ENCODE results near the gene USP3.
"Not testable (repeated sequence)": the region's sequence is repeated elsewhere in the genome, so short reads cannot be mapped to it uniquely, and the experiment has no call there.

USP3 gene

DNA sequence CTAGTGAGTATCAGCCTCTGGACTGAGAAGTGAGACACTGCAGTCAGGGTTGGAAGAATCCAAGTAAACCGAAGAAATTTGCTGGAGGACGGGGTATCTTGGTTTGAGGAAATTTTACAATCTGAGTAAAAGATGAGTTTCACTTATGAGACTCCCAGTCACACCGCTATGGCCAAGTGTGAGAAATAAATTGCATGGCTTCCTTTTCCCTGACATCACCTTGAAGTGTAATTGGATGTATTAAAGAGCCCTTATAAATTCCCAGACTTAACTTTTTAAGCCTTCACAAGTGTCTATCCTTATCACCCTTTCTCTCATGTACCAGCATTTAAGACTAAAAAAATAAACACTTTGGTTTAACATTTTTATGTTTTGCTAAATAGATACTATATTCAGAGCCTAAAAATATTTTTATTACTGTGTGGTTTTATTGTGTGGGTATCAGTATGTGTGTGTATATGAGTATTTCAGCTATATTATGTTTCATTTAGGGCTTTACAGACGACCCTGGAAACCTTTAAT, 23.8 kb downstream of the USP3 start:
- H3K4me3 ChIP-seq (ENCODE audit: low read length), result no peak overlapping the region
- no peak for DNase-seq (ENCODE audit: low read depth, low spot score)

DNA sequence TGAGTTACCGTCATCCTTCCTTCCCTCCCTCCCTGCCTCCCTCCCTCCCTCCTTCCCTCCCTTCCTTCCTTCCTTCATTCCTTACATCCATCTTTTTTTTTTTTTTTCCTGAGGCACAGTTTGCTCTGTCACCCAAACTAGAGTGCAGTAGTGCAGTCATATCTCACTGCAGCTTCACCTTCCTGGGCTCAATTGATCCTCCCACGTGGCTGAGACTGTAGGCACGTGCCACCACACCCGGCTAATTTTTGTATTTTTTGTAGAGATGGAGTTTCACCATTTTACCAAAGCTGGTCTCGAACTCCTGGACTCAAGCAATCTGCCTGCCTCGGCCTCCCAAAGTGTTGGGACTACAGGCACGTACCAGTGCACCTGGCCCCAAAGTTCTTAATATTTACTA, 25.8 kb downstream of the USP3 start:
- no peak for DNase-seq (ENCODE audit: low read depth, low spot score)
- no peak overlapping the region for H3K4me3 ChIP-seq (ENCODE audit: low read length)

DNA sequence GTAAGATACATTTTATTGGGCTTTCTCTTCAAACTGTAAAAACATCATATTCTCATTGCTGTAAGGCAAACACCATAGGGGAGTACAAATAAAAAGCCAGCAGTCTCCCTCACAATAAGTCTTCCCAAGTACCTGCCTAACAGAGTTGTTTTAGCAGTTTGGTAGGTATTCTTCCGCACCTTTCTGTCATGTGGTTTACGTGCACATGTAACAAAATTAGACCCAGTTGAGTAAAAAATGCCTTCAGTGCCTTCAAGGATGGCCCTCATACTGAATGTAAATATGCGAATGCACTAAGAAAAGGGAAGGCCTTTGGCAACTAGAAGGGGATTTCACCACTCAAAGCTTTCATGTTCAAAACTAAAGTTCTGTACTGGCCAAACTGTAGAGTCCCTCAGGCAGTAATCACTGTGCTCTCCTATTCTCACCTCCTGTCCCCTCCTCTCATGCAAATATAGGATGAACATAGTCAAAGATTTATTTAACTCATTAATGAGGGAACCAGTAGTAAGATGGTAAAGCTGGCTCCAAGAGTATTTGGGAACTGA, 26.4 kb downstream of the USP3 start:
- DNase-seq (ENCODE audit: low read depth, low spot score), result no peak
- no peak overlapping the region for H3K4me3 ChIP-seq (ENCODE audit: low read length)

DNA sequence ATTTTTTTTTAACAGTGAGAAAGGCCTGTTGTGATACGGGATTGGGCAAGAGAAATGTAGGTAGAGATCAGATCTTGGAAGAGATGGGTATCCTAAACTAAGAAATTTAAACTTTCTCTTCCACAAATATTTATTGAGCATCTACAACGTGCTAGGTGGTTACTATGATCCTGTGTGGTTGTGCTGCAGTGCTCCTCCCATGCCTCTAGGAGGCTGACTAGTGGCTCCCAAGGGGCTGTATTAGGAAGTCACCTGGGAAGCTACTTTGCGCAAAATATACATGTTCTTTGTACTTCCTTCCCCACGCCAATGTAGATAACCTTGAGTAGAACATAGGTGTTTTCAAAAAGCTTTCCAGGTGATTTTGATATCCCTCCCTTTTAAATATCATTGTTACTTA, 27.2 kb downstream of the USP3 start:
- H3K4me3 ChIP-seq (ENCODE audit: low read length), result no peak overlapping the region
- no peak for DNase-seq (ENCODE audit: low read depth, low spot score)

DNA sequence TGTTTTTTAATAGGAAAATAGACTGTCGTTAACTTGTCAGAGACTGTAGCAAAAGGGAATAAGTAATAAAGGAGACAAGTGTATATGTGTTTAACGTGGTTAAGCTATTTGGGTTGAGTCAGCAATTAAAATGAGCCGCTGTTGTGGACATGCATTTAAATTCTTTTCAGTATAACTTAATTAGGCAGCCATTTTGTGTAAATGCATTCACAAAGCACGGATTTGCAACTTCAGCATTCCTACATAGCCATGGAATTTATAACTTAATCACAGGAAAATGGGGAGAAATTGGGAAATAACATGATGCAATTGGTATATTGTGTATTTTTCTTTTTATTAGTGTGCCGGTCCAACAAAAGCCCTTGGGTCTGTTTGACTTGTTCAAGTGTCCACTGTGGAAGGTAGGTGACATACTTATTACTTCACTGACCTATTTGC, 27.9 kb downstream of the USP3 start:
- DNase-seq (ENCODE audit: low read depth, low spot score), result no peak
- no peak overlapping the region for H3K4me3 ChIP-seq (ENCODE audit: low read length)

DNA sequence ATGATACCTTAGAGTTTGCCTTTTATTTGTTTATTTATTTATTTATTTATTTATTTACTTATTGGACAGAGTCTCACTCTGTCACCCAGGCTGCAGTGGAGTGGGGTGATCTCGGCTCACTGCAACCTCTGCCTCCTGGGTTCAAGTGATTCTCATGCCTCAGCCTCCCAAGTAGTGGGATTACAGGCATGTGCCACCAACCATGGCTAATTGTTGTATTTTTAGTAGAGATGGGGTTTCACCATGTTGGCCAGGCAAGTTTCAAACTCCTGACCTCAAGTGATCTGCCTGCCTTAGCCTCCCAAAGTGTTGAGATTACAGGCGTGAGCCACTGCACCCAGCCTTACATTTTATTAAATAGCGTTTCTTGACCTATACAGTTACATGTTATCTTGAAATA, 30.5 kb downstream of the USP3 start:
- DNase-seq (ENCODE audit: low read depth, low spot score); H3K4me3 ChIP-seq (ENCODE audit: low read length): not testable (repeated sequence)

DNA sequence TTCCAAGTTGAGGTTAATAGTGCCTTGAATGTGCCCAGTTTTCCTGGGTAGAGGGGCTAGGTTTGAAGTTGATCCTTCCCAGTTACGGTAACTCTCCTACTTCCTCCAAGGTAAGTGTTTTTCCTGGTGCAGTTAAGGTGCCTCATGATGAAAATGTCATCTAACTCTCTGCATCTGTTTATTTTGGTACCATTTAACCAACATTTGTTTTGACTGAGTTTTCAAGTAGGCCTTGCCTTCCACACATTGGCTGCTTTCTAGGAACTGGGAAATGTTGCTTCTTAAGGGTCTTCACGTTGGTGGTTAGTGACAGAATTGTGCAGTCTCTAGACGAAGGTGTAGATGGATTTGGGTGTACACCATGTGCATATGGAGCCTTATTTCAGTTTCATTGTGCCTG, 31.3 kb downstream of the USP3 start:
- no peak overlapping the region for H3K4me3 ChIP-seq (ENCODE audit: low read length)
- no peak for DNase-seq (ENCODE audit: low read depth, low spot score)

DNA sequence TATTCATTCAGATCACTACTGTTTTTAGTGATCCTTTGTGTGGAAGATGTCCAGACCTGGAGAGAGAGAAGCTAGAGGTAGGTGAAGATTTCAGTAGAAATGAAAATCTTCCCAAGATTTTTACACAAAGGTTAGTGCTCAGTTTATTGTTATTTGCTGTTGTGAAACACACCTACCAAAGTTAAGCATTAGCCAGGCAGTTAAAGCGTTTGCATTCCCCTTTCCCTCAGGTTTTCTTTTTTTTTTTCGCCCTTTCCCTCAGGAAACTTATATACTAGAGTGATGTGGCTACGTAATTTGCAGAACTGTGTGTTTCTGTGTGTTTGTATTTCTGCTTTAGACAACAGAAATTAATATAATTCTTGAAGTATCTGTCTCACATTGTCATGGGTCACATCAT, 34.5 kb downstream of the USP3 start:
- H3K4me3 ChIP-seq (ENCODE audit: low read length), result no peak overlapping the region
- no peak for DNase-seq (ENCODE audit: low read depth, low spot score)

DNA sequence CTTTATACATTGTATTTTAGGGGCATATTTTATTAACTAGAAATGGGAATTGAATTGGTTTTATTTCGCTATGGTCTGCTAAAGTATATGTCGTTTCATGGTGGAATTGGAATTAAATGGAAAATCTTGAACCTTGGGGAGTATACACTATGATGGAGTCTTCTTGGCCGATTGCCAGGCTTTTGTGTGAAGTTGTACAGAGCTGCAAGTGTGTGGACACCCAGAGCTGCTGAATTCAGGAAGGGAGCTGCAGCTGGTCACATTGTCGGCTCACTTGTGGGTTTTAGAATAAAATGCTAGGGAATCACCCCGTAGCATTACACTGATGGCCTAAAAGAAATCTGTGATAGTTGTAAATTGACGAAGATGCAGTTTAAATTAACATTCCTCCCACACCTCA, 35.1 kb downstream of the USP3 start:
- DNase-seq (ENCODE audit: low read depth, low spot score), result no peak

DNA sequence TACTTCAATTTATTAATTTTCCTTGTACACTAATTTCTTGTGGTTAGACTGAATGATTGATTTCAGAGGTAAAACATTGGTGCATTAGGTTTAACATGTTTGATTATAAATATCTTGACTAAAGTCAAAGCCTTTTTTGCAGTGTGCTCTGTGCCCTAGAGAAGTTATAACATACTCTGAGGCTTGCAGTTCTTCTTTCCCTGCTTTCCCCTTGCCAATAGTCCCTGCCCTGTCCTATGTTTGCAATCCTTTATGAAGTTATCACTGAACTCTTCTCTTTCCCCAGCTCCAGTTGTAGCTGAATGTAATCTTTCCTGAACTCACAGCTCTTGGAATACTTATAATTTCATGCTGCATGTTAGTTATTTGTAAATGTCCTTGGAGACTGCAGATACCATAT, 35.6 kb downstream of the USP3 start:
- no peak for DNase-seq (ENCODE audit: low read depth, low spot score)
- H3K4me3 ChIP-seq (ENCODE audit: low read length), result no peak overlapping the region

More for the DNA sequence above, 35.1 kb downstream of the USP3 start:
- no peak overlapping the region for H3K4me3 ChIP-seq (ENCODE audit: low read length)

DNA sequence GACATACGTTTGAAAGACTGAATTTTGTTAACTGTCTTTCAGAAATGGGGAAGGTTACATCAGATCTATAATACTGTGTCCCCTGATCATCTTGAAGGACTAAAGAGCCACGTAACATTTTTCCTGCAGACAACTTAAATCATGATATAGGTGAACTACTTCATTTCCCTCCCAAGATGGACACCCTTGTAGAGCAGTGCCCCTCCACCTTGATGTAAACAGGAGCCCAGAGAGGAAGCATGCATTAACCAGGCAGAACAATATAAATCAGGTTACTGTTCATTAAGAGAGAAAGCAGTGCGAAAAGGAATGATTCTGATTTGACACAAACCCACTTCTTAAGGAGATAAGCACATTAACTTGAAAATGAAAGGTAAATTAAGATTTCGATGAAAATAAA, 36.1 kb downstream of the USP3 start:
- no peak overlapping the region for H3K4me3 ChIP-seq (ENCODE audit: low read length)
- no peak for DNase-seq (ENCODE audit: low read depth, low spot score)

DNA sequence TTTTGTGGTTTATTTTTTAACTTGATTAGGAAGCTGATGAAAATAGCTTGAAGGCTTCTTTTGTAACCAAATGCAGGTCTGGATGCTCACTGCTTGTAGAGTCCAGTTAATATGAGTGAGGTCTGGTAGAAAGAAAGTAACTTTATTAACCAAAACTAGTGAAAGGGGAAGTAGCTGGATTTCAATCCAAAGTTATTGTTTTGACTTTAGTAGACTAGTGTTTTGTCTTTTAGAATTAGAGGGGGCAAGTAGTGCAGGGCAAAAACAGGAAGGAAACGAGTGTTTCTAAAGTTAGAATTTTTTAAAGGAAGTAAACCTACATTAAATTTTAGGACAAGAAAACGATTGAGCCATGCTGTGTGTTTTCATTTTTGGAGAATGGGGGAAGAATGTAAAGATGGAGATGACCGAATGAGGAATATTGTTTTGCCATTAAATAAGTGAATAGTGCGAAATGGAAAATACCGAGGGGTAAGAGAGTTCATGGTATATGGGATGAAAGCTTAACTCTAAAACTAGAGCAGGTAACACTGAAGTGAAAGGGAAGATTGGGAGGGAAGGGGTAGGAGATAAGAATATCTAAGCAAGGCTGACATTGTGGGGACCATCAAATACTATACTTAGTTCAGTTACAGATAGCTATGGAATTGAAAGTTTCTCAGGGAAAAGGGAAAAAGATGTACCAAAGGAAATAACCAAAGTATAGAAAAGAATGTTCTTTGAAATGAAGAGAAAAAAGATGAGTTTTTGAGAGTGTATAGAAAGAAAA, 40.0 kb downstream of the USP3 start:
- DNase-seq (ENCODE audit: low read depth, low spot score), result no peak
- no peak overlapping the region for H3K4me3 ChIP-seq (ENCODE audit: low read length)

DNA sequence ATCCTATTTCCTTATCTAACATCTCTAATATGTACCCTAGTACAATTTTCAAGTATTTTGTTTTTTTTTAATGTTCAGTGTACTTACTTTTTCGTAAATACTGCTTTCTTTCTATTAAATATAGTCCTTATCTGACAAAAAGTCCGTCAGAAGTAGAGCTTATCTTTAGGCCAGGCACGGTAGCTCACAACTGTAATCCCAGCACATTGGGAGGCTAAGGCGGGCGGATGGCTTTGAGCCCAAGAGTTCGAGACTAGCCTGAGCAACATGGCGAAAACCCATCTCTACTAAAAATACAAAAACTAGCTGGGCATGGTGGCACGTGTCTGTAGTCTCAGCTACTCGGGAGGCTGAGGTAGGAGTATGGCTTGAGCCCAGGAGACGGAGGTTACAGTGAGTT, 41.1 kb downstream of the USP3 start:
- H3K4me3 ChIP-seq (ENCODE audit: low read length), result no peak overlapping the region
- no peak for DNase-seq (ENCODE audit: low read depth, low spot score)

DNA sequence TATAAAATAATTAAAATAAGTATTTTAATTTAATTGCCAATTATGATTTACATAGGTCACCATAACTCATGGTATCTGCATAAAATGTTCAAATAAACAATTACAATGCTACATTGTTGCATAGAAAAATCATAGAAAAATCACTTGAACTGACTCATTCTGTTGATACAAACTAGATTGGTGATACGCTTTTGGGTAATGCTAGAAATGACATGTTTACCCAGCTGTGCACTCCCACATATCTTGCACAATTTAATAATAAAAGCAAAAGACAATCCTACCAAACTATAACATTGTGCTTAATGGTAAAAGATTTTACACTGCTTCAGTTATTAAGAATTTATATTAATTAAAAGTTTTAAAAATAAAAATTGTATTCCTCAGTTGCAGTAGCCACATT, 47.0 kb downstream of the USP3 start:
- no peak for DNase-seq (ENCODE audit: low read depth, low spot score)

DNA sequence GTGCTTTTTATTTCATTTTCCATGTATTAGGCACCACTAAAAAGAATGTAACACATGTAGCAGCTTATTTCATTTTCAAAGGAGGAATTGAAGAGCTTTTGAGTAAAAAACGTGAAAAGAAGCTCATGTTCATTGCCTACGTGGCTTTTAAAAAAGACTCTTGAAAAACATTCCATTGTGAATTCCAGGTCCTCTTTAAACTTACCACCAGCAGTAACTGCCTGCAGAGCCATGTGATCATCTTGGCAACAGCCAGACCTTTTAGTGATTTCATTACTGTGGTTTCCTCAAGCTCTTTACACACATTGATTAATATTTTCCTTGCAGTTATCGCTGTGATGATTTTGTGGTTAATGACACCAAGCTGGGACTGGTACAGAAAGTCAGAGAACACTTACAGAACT, 49.0 kb downstream of the USP3 start:
- no peak overlapping the region for H3K4me3 ChIP-seq (ENCODE audit: low read length)
- peak; percentile 42 for DNase-seq (ENCODE audit: low read depth, low spot score)

More for the DNA sequence above, 47.0 kb downstream of the USP3 start:
- no peak overlapping the region for H3K4me3 ChIP-seq (ENCODE audit: low read length)

DNA sequence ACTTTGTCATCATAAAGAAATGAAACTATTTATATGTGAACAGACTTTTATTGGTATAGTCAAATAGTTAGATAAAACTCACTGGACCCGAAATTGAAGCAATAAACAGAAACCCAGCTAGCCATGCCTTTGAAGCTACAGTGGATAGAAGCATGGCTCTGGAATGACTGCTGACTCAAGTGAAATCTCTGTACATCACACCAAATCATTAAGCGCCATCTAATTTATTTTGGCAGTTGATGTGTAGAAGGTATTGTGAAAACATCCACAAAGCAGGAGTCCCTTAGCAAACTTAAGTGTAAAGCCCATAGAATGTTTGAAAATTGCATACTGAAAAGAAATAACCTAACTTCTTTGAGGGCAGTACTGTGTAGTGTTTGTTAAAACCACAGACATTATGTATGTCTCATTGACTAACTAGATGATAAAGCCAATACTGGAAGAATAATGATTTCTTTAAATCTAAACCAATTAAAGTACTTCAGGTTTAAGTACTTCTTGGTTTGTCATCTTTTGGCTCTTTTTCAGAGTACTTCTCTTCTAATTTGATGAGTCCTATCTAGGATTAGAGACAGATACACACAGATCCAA, 50.0 kb downstream of the USP3 start:
- H3K4me3 ChIP-seq (ENCODE audit: low read length), result no peak overlapping the region
- no peak for DNase-seq (ENCODE audit: low read depth, low spot score)

DNA sequence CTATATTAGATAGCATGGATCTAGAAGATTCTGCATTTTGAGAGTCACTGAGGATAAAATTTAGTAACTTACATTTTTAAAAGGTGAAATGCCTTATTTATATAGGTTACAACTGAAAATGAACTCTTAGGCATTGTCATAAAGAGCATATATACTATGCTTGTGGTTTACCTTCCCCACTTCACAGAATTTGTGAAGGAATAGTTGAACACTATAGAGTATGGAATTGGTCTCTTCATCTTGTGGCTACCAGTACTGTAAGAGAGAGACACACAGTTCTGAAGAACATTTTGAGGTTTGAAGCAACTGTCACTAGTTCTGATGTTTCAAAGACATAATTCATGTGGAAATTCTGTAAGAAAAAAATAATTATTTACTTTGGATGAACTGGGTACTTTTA, 51.1 kb downstream of the USP3 start:
- peak; percentile 81 for DNase-seq (ENCODE audit: low read depth, low spot score)
- H3K4me3 ChIP-seq (ENCODE audit: low read length), result no peak overlapping the region

DNA sequence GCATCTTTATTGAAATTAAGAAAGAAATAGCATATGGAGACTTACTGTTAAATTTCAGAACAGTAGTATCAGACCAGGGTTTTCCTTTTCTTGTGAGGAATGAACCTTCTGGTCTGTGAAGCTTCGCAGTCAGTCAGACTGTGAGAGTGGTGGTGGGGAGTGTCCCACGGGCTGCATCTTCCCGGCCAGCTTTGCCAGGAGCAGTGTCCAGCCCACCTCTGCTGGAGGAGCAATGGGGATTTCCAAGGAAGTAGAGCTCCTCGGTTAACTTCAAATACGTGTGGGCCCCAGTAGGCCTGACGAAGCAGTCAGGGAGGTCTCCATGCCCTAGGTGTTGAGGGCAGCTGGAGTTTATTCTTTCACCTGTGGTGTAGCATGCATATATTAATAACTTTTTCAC, 51.9 kb downstream of the USP3 start:
- H3K4me3 ChIP-seq (ENCODE audit: low read length), result no peak overlapping the region
- no peak for DNase-seq (ENCODE audit: low read depth, low spot score)

DNA sequence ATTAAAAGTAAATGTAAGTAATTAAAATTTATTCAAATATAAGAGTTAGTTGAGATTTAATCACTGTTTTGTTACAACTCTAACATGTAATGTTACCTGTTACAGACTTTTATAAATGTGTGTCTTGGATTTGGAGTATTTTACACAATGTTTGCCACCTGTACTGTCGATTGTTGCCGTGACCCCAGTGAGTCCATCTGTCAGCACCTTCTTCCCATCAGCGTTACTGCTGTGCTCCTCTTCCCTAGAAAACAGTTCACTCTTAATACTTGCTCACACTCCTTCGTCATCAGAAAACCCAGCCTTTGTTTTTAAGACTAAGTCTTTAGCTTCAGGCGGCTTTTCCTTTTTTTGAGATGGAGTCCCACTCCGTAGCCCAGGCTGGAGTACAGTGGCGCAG, 52.3 kb downstream of the USP3 start:
- no peak overlapping the region for H3K4me3 ChIP-seq (ENCODE audit: low read length)
- DNase-seq (ENCODE audit: low read depth, low spot score), result no peak

DNA sequence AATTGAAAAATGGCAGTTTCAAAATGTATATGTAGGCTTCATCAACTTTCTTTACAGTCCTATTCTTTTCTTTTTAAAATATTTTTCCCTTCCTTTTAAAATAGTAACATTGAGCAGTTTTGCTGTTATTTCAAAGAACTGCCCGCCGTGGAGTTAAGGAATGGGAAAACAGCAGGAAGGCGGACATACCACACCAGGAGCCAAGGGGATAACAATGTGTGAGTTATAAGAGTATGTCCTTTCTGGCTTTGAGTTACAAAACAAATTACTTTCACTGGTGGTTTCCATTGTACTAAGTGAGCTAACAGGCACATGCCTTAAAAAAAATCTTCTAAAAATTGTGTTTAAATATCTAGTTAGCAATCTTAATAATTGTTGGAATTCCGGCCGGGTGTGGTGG, 55.4 kb downstream of the USP3 start:
- DNase-seq (ENCODE audit: low read depth, low spot score), result no peak
- no peak overlapping the region for H3K4me3 ChIP-seq (ENCODE audit: low read length)

Measured in Jurkat, Clone E6-1 (cell line).